Ishikawa (cell line): ENCODE results near the gene INO80D.

Experiments used
- CEBPB ChIP-seq: IDR thresholded peaks from 2 replicates; pipeline ENCODE4 v1.6.1; 2012
- EP300 ChIP-seq: IDR thresholded peaks from 2 replicates; pipeline ENCODE4 v1.6.1; 2012; ENCODE audit warnings: borderline replicate concordance
- MAX ChIP-seq: IDR thresholded peaks from 2 replicates; pipeline ENCODE4 v1.6.1; 2012
- NFIC ChIP-seq: IDR thresholded peaks from 2 replicates; pipeline ENCODE4 v1.6.1; 2012
- RAD21 ChIP-seq: IDR thresholded peaks from 2 replicates; pipeline ENCODE4 v1.6.1; 2012; ENCODE audit warnings: low read depth
- REST ChIP-seq: IDR thresholded peaks from 2 replicates; pipeline ENCODE4 v1.6.1; 2012; ENCODE audit warnings: low read depth, mild to moderate bottlenecking
- TAF1 ChIP-seq: IDR thresholded peaks from 2 replicates; pipeline ENCODE4 v1.6.1; 2012; ENCODE audit warnings: low read depth, mild to moderate bottlenecking
- USF1 ChIP-seq: IDR thresholded peaks from 2 replicates; pipeline ENCODE4 v1.6.1; 2012
- YY1 ChIP-seq: IDR thresholded peaks from 2 replicates; pipeline ENCODE4 v1.6.1; 2012; ENCODE audit warnings: low read depth
- ZBTB7A ChIP-seq: IDR thresholded peaks from 2 replicates; pipeline ENCODE4 v1.6.1; 2012; ENCODE audit warnings: low read depth

GRCh38 chr2:205965707-205966106 is 120.3 kb downstream of the INO80D start:
- TF ChIP-seq MAX (no peak), RAD21 (no peak), REST (no peak), TAF1 (no peak), USF1 (no peak), NFIC (no peak), EP300 (no peak), CEBPB (no peak), YY1 (no peak), ZBTB7A (no peak)
